Esophagus squamous epithelium (tissue), 4 donors: ENCODE measurements around the gene SPATS2L.

Experiments used
- CTCF ChIP-seq, 6 experiments: fragments of 450-650 bp in 4 of 6; fragments of 200-600 bp in 2 of 6; sonication (generic) in 2 of 6; IDR thresholded peaks; one replicate each; pipeline ENCODE4 v1.5.1; 2016 to 2019; ENCODE audit warnings: antibody characterized with exemption in 6 of 6, mild to moderate bottlenecking in 4 of 6, moderate library complexity in 4 of 6
- POLR2A ChIP-seq, 4 donors: fragments of 450-650 bp; IDR thresholded peaks; one replicate each; pipeline ENCODE4 v1.6.1; 2017; ENCODE audit warnings: antibody characterized with exemption in 4 of 4, mild to moderate bottlenecking in 4 of 4, moderate library complexity in 3 of 4

GRCh38 chr2:200350850-200351285 lies 44.4 kb downstream of the SPATS2L start:
- TF ChIP-seq CTCF (IDR thresholded peaks at IDR 0.05) (no peak), POLR2A (IDR thresholded peaks at IDR 0.05) (no peak)
